BLaER1 treated with 17β-estradiol and CSF1 and Interleukin-3, amounts not matched to agents 10 nM and 100 nM (cell line): ENCODE measurements around the gene CTNNBIP1.

Source experiments
- H3K27ac ChIP-seq, 11 experiments: shearing (Covaris generic); formaldehyde crosslinking; 2 replicates each; pipeline ENCODE4 v1.8.1; 2022
- H3K27me3 ChIP-seq, 11 experiments: shearing (Covaris generic); formaldehyde crosslinking; 2 replicates each; pipeline ENCODE4 v1.8.1; 2022
- H3K36me3 ChIP-seq, 11 experiments: shearing (Covaris generic); formaldehyde crosslinking; 2 replicates each; pipeline ENCODE4 v1.8.1; 2022
- H3K4me1 ChIP-seq, 10 experiments: shearing (Covaris generic); formaldehyde crosslinking; 2 replicates each; pipeline ENCODE4 v1.8.1; 2022
- H3K4me2 ChIP-seq, 11 experiments: shearing (Covaris generic); formaldehyde crosslinking; 2 replicates each; pipeline ENCODE4 v1.8.1; 2022
- H3K4me3 ChIP-seq, 10 experiments: shearing (Covaris generic); formaldehyde crosslinking; 2 replicates each; pipeline ENCODE4 v1.8.1; 2022
- H3K9ac ChIP-seq, 11 experiments: shearing (Covaris generic); formaldehyde crosslinking; 2 replicates each; pipeline ENCODE4 v1.8.1; 2022
- H3K9me3 ChIP-seq, 11 experiments: shearing (Covaris generic); formaldehyde crosslinking; replicated peaks in 1 of 11; 2 replicates each; pipeline ENCODE4 v1.8.1; 2022
- H4K20me1 ChIP-seq, 11 experiments: shearing (Covaris generic); formaldehyde crosslinking; 2 replicates each; pipeline ENCODE4 v1.8.1; 2022
- Cebpa-rat ChIP-seq, 11 experiments: shearing (Covaris generic); IDR thresholded peaks; 2 replicates each; pipeline ENCODE4 v1.8.1; 2022

The CTNNBIP1 gene

DNA sequence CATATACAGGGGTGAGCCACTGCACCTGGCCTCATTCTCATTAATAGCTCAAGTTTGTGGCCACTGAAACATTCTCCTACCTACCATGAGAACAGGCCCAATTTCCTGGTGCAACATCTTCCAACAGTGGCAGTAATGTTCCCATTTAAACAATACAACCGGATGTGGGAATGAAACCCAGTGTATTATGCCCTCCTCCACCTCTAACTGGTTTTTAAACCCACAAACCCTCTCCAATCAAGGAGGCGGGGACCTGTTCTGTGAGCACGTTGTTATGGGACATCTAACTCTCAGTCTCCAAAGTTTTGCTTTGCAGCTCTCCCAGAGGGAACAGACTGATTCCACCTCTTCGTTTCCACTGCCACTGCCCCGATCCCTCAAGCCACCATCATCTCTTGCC lies 2.6 kb downstream of the CTNNBIP1 start:
- no peak overlapping the region for H3K9ac ChIP-seq
- peak overlapping the region in 1 of 11 experiments; percentile 97; a peak in 3 of 22 replicates for H3K4me2 ChIP-seq
- H3K9me3 ChIP-seq = no peaks in the 10 kb centered on the region
- no peak overlapping the region for H3K4me3 ChIP-seq
- peaks cover 0 to 12% (median 0%) of the 10 kb centered on the region in 11 experiments; a peak in 4 of 22 replicates for H4K20me1 ChIP-seq
- TF ChIP-seq Cebpa-rat (IDR thresholded peaks at IDR 0.05) = no peak
- no peak overlapping the region for H3K27ac ChIP-seq
- H3K36me3 ChIP-seq = no peaks in the 10 kb centered on the region
- peaks cover 21 to 51% (median 37%) of the 10 kb centered on the region in 10 experiments for H3K4me1 ChIP-seq
- no peaks in the 10 kb centered on the region for H3K27me3 ChIP-seq

GRCh38 chr1:9906466-9906865 lies 3.6 kb downstream of the CTNNBIP1 start:
- H3K9ac ChIP-seq = no peak overlapping the region
- no peaks in the 10 kb centered on the region for H3K27me3 ChIP-seq
- H3K4me2 ChIP-seq = peak overlapping the region in 1 of 11 experiments; percentile 45; a peak in 2 of 22 replicates
- no peak for TF ChIP-seq Cebpa-rat (IDR thresholded peaks at IDR 0.05)
- no peak overlapping the region for H3K4me3 ChIP-seq
- peaks cover 18 to 52% (median 35%) of the 10 kb centered on the region in 10 experiments for H3K4me1 ChIP-seq
- no peak overlapping the region for H3K27ac ChIP-seq
- peaks cover 0 to 16% (median 0%) of the 10 kb centered on the region in 11 experiments; a peak in 5 of 22 replicates for H4K20me1 ChIP-seq
- H3K36me3 ChIP-seq = no peaks in the 10 kb centered on the region
- H3K9me3 ChIP-seq = no peaks in the 10 kb centered on the region

- Histone ChIP-seq H3K27ac (no peak overlapping the region), H4K20me1 (peaks cover 0 to 16% (median 0%) of the 10 kb centered on the region in 11 experiments; a peak in 5 of 22 replicates), H3K4me3 (no peak overlapping the region), H3K9ac (no peak overlapping the region), H3K4me2 (peak overlapping the region in 7 of 11 experiments; percentile 5 to 61 (median 32); a peak in 11 of 22 replicates), H3K36me3 (no peaks in the 10 kb centered on the region), H3K9me3 (no peaks in the 10 kb centered on the region), H3K27me3 (no peaks in the 10 kb centered on the region), H3K4me1 (peaks cover 24 to 58% (median 43%) of the 10 kb centered on the region in 10 experiments)
- no peak for TF ChIP-seq Cebpa-rat (IDR thresholded peaks at IDR 0.05)
Observed at GRCh38 chr1:9905010-9905409, 5.1 kb downstream of the CTNNBIP1 start.

DNA sequence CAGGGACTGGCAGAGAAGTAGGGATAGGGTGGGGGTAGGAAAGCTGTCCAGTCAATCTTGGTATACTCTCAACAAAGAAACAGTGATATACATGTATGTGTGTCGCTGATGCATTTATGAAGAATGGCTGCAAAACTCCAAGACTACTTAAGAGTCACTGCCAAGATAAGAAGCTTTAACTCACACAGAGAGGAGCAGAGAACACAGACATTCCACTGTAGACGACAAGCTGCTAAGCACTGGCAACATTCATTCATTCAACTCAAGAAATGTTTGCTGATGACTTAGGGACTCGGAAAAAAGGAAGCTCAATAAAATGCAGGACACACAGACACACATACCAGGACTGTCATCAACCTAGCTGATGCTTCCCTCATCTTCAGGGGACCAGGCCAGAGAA lies 5.5 kb downstream of the CTNNBIP1 start:
- Histone ChIP-seq H3K9ac (no peak overlapping the region), H3K4me1 (peaks cover 28 to 63% (median 47%) of the 10 kb centered on the region in 10 experiments), H3K27ac (no peak overlapping the region), H3K4me2 (peak overlapping the region in 6 of 11 experiments; percentile 5 to 61 (median 35); a peak in 10 of 22 replicates), H3K27me3 (no peaks in the 10 kb centered on the region), H3K36me3 (no peaks in the 10 kb centered on the region), H3K4me3 (no peak overlapping the region), H3K9me3 (no peaks in the 10 kb centered on the region), H4K20me1 (peaks cover 0 to 16% (median 0%) of the 10 kb centered on the region in 11 experiments; a peak in 5 of 22 replicates)
- TF ChIP-seq Cebpa-rat (IDR thresholded peaks at IDR 0.05) = no peak

- peaks cover 22 to 62% (median 43%) of the 10 kb centered on the region in 10 experiments for H3K4me1 ChIP-seq
Observed at GRCh38 chr1:9903801-9904527, 6.1 kb downstream of the CTNNBIP1 start.

DNA sequence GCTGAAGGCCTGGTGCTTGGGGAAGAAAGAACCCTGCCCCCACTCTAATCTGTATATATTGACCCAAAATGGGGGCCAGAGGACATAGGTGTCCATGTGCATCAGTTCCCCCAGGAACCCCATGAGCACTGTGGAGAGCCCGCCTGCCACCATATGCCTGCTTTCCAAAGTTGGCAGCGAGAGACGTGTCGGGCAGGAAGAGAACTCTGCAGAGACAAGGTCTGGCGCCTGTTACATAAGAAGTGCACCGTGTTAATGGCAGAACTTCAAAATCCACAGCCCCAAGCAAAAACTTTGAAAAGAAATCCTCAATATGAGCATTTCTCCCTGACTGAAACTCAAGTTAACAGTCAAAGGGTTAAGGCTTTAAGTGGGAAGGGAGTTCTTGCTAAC lies 8.0 kb downstream of the CTNNBIP1 start:
- H3K4me2 ChIP-seq = peak overlapping the region in 4 of 11 experiments; percentile 75 to 91 (median 82); a peak in 2 of 22 replicates
- H3K9me3 ChIP-seq = no peaks in the 10 kb centered on the region
- no peaks in the 10 kb centered on the region for H3K27me3 ChIP-seq
- H4K20me1 ChIP-seq = peaks cover 0 to 10% (median 0%) of the 10 kb centered on the region in 11 experiments; a peak in 4 of 22 replicates
- peaks cover 16 to 55% (median 38%) of the 10 kb centered on the region in 10 experiments for H3K4me1 ChIP-seq
- no peak overlapping the region for H3K4me3 ChIP-seq
- no peaks in the 10 kb centered on the region for H3K36me3 ChIP-seq
- H3K9ac ChIP-seq = 0 out of 22 replicates have a peak overlapping the region, but pooled peaks of 1 of the 11 experiments have one; percentile 5
- TF ChIP-seq Cebpa-rat (IDR thresholded peaks at IDR 0.05) = no peak
- no peak overlapping the region for H3K27ac ChIP-seq

More at GRCh38 chr1:9903801-9904527, 6.1 kb downstream of the CTNNBIP1 start:
- no peak for TF ChIP-seq Cebpa-rat (IDR thresholded peaks at IDR 0.05)
- Histone ChIP-seq H3K9me3 (no peaks in the 10 kb centered on the region), H4K20me1 (peaks cover 0 to 10% (median 0%) of the 10 kb centered on the region in 11 experiments; a peak in 5 of 22 replicates), H3K27me3 (no peaks in the 10 kb centered on the region), H3K4me2 (no peak overlapping the region), H3K4me3 (no peak overlapping the region), H3K9ac (no peak overlapping the region), H3K27ac (no peak overlapping the region), H3K36me3 (no peaks in the 10 kb centered on the region)

GRCh38 chr1:9901148-9902059 lies 8.7 kb downstream of the CTNNBIP1 start:
- H3K27ac ChIP-seq = peak overlapping the region in 9 of 11 experiments; percentile 27 to 74 (median 57); a peak in 13 of 22 replicates
- no peaks in the 10 kb centered on the region for H3K36me3 ChIP-seq
- H4K20me1 ChIP-seq = peaks cover 0 to 10% (median 0%) of the 10 kb centered on the region in 11 experiments; a peak in 4 of 22 replicates
- peak overlapping the region in 9 of 11 experiments; percentile 43 to 69 (median 64); a peak in 14 of 22 replicates for H3K9ac ChIP-seq
- no peaks in the 10 kb centered on the region for H3K9me3 ChIP-seq
- no peak for TF ChIP-seq Cebpa-rat (IDR thresholded peaks at IDR 0.05)
- peak overlapping the region; percentile 60 to 91 (median 79) for H3K4me2 ChIP-seq
- peaks cover 16 to 54% (median 38%) of the 10 kb centered on the region in 10 experiments for H3K4me1 ChIP-seq
- H3K27me3 ChIP-seq = no peaks in the 10 kb centered on the region
- peak overlapping the region in 3 of 10 experiments; percentile 31 to 63 (median 42); a peak in 6 of 20 replicates for H3K4me3 ChIP-seq

DNA sequence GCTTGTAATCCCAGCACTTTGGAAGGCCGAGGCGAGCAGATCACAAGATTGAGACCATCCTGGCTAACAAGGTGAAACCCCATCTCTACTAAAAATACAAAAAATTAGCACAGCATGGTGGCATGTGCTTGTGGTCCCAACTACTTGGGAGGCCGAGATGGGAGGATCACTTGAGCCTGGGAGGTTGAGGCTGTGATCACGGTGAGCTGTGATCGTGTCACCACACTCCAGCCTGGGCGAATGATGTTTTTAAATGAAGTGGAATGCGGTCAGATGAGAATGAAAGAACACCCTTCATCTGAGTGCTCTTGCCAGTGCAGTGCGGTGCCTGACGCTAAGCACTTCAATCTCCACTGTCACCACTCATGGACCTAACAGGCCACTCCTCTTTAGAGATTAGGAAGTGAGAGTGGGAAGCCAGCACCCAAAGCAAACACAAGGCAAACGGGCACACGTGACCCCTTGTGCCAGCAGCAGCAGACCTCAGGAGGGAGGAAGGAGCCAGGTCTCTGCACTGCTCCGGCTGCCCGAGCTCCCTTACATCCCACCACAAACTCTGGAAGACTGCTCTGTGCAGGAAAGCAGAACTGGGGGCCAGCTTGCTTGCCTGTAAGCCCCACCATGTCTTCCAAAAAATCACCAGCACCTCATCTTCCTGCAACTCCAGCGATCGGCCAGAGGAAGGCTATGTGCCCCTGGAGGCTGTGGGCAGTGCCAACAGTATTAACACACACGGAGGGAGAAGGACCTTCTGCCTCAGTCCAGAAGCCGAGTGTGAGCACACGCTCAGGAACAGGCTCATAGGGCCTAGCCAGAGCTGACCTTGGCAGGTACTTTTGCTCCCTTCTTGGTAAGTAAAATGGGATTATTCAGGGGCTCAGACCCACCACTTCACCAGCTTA lies 9.7 kb downstream of the CTNNBIP1 start:
- Histone ChIP-seq H3K36me3 (no peaks in the 10 kb centered on the region), H3K9me3 (no peaks in the 10 kb centered on the region), H4K20me1 (peaks cover 0 to 9% (median 0%) of the 10 kb centered on the region in 11 experiments; a peak in 3 of 22 replicates), H3K27me3 (no peaks in the 10 kb centered on the region), H3K27ac (peak overlapping the region in 10 of 11 experiments; percentile 9 to 74 (median 56); a peak in 18 of 22 replicates), H3K4me1 (peaks cover 16 to 47% (median 37%) of the 10 kb centered on the region in 10 experiments), H3K9ac (peak overlapping the region; percentile 6 to 69 (median 59); a peak in 20 of 22 replicates), H3K4me3 (peak overlapping the region in 8 of 10 experiments; percentile 24 to 63 (median 37); a peak in 13 of 20 replicates), H3K4me2 (peak overlapping the region; percentile 60 to 91 (median 79))
- TF ChIP-seq Cebpa-rat (IDR thresholded peaks at IDR 0.05) = no peak
